GM21515 (cell line): ENCODE measurements around the gene MMRN1.
A peak's percentile ranks its signal among the peaks of the same experiment; 100 is the strongest.

Experiments used
- ATAC-seq: cut with Tn5 transposase; IDR thresholded peaks from one replicate; pipeline ENCODE4 v1.9.1; 2021; ENCODE audit not compliant: unreplicated experiment

MMRN1 gene, protein sequence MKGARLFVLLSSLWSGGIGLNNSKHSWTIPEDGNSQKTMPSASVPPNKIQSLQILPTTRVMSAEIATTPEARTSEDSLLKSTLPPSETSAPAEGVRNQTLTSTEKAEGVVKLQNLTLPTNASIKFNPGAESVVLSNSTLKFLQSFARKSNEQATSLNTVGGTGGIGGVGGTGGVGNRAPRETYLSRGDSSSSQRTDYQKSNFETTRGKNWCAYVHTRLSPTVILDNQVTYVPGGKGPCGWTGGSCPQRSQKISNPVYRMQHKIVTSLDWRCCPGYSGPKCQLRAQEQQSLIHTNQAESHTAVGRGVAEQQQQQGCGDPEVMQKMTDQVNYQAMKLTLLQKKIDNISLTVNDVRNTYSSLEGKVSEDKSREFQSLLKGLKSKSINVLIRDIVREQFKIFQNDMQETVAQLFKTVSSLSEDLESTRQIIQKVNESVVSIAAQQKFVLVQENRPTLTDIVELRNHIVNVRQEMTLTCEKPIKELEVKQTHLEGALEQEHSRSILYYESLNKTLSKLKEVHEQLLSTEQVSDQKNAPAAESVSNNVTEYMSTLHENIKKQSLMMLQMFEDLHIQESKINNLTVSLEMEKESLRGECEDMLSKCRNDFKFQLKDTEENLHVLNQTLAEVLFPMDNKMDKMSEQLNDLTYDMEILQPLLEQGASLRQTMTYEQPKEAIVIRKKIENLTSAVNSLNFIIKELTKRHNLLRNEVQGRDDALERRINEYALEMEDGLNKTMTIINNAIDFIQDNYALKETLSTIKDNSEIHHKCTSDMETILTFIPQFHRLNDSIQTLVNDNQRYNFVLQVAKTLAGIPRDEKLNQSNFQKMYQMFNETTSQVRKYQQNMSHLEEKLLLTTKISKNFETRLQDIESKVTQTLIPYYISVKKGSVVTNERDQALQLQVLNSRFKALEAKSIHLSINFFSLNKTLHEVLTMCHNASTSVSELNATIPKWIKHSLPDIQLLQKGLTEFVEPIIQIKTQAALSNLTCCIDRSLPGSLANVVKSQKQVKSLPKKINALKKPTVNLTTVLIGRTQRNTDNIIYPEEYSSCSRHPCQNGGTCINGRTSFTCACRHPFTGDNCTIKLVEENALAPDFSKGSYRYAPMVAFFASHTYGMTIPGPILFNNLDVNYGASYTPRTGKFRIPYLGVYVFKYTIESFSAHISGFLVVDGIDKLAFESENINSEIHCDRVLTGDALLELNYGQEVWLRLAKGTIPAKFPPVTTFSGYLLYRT

DNA sequence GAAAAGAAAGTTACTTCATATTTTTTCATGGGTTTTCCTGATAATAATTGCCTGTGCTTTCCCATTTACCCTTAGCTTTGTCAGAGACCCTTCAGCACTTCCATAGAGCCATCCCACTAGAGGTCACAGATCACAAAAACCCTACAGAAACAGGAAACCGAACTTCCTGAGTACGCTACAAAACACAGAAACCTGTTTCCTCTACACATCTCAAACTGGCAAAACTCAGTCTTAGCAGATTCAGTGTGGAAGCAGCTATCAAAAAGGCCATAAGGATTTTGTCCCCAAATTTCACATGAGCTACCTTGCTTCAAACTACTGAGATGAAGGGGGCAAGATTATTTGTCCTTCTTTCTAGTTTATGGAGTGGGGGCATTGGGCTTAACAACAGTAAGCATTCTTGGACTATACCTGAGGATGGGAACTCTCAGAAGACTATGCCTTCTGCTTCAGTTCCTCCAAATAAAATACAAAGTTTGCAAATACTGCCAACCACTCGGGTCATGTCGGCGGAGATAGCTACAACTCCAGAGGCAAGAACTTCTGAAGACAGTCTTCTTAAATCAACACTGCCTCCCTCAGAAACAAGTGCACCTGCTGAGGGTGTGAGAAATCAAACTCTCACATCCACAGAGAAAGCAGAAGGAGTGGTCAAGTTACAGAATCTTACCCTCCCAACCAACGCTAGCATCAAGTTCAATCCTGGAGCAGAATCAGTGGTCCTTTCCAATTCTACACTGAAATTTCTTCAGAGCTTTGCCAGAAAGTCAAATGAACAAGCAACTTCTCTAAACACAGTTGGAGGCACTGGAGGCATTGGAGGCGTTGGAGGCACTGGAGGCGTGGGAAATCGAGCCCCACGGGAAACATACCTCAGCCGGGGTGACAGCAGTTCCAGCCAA is at the start of gene MMRN1:
TSS of gene MMRN1 (plus strand) at position 206 of the 902 bp plus-strand sequence. CDS start at position 324, 118 bp downstream.
- peak; percentile 88 for ATAC-seq

DNA sequence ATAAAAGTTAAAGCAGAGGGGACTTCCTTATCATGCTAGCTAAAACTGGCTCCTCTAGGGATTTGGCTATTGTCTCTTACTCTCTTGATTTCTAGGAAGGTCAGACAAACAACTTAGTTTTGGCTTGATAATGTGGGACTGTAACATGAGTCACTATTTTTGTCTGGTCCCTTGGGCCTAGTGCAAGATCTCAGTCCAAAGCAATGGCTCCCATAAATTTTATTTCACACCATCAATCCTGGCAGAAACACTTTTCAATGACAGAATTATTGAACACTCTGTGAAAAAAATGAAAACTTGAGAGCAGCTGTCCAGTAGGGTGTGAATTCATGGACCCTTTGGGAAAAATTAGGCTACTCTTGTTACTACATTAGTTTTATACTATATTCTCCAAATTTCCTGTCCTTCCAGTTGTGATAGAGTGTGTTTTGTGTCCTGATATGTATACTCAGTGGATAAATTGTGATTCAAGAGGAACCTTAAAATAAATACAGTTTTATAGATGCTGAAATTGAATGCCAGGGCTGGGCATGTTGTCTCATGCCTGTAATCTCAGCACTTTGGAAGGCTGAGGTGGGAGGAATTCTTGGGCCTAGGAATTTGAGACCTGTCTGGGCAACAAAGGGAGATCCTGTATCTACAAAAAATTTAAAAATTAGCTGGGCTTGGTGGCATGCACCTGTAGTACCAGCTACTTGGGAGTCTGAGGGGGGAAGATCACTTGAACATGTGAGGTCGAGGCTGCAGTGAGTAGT is 46.9 kb upstream of the MMRN1 start:
- no peak for ATAC-seq

DNA sequence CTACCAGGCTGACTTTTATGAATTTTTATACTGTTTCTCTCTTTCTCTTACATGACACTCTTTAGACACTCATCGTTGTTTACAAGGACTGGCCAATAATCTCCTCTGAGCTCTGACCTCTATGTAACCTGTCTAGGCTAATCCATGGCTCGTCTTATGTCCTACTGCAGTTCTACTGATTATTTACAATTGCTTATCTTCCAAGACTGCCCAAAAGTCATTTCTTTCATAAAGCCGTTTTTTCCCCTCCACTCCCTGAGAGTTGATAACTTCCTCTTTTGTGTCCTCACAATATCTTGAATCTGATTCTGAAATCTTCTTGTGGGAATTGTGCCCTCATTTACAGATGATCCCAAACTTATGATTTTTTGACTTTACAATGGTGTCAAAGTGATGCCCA is 39.4 kb upstream of the MMRN1 start:
- no peak for ATAC-seq

DNA sequence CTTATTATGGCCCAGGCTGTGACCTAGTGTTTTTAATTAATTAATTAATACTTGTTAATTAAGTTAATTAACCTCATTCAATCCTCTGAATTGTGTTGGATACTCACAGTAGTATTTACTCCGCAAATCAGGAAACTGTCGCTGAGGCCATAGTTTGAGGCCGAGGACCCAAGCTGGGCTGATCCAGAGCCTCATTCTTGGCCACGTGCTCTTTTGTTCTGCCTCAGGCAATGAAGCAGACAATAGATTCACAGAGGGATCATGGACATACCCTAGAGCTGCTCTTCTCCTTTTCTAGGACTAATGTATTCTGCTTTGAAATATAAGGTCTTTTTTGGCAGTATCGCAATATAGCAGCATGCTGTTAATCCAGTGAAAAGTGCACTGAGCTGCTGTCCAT is 33.7 kb upstream of the MMRN1 start:
- no peak for ATAC-seq

DNA sequence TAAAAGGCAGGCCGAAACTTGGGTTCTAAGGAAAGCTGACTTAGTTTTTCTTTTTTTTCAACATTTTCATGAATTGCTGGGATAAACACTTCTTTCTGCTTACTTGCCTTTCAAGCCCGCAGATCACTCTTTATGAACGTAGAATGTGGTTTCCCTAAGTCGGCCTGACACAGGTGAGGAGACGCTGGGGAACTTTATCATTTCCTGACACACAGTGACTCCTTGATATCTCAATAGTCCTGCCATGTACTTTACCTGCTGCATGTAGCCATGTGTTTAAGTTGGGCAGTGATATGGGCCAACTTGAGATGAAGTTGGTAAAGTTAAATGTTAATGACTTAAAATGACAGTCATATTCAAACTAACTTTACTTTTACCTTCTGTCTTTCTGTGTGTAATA is 31.1 kb upstream of the MMRN1 start:
- ATAC-seq, result no peak

DNA sequence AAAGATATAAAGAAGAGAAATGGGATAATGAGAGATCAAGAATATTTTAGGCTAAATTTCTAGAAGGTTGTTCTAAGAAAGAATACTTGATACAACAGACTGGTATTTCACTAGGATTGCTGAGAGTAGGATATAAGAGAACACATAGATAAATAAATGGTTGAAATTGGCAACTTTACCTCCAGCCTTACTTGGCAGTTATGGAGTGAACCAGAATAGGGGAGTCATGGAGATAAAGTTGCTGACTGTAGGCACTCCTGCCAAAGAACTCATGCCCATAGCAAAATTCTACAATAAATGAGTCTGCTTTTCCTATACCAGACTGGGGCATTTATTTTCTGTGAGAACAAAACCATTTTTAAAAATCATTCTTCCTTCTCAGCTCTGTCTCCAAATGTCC is 26.4 kb upstream of the MMRN1 start:
- no peak for ATAC-seq

DNA sequence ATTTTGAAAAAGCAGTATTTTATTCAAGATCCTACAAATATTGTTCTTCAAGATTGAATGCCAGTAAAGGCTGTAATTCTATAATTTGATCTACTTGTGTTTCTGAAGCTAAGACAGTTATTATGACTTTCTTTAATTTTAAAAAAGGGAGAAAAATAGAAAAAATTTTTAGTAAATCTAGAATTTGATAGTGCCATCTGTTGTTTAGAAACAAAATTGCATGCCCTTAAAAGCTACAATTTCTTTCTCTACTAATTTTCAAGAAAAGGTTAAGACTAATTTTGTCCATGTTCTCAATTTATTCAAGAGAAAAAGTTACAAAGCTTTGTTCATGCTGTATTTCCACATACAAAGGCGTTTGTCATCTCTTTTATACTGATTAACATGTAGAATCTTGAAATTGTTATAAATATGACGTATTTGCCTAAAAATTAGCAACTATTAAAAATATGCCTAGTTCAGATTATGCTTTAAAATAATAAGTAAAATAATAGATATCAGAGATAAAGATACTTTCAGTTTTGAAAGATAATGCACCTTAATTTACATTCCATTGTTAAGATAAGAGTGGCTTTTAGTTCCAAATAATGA is 25.6 kb upstream of the MMRN1 start:
- no peak for ATAC-seq

DNA sequence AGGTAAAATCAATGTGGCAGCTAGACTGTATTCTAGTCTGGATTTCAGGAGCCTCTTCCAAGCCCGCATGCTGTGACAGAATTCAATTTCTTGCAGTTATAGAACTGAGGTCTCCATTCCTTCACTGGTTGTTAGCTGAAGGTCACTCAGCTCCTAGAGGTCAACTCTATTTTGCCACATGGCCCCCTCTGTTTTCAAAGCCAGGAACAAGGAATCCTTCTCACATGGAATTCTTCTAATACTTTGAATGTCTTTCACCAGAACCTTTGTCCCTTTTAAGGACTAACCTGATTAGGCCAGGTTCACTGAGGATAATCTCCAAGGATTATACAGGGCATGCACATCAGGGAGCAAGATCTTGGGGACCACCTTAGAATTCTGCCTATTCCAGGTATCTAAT is 23.4 kb upstream of the MMRN1 start:
- ATAC-seq, result no peak

DNA sequence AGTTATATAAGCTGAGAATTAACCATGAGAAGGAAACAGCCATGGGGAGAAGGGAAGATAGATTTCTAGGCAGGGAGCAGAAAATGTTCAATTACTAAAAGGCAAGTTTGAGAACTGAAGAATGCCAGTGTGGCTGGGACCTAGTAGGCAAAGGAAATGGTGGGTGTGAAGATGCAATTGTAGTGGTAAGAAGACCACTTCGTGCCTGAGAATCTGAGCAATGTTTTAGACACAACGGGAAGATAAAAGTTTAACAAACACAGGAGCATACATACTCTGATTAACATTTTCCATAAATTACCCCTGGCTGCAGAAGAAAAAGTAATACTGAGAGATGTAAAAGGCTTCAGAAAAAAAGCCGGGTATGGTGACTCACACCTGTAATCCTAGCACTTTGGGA is 18.1 kb upstream of the MMRN1 start:
- ATAC-seq, result no peak

DNA sequence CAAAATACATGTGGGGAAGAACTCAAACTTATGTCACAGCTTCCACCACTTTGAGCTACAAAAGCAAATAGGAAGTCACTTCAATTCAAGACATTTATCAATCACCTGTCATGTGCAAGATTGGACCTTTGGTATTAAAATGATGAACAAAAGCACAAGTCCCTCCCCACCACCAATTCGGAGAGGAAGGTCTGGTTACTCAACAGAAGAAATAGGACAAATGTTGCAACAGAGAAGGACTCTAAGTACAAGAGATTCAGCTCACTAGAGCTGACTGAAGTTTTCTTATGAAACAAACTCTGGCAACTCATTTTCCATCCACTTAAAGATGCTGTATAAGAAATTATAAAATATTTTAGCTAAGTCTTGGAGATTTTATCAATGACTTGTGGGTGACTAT is 16.0 kb upstream of the MMRN1 start:
- no peak for ATAC-seq

DNA sequence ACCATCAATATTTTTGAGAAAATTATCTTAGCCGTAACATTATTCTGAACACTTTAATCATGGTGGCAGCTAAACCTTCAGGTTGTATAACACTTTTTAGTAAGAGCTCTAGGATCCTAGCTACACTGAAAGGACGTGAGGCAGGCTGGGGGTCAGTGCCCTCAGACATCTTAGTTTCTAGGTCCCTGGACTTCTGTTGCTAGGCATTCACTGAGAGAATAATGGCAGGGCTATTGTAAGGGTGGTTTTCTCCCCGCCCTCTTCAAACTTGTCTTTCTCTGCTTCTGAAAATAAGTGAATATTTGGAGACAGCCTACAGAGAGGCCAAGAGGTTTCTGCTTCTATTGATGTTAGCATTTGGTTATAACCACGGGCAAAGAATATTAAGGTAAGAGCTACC is 15.4 kb upstream of the MMRN1 start:
- ATAC-seq, result no peak

DNA sequence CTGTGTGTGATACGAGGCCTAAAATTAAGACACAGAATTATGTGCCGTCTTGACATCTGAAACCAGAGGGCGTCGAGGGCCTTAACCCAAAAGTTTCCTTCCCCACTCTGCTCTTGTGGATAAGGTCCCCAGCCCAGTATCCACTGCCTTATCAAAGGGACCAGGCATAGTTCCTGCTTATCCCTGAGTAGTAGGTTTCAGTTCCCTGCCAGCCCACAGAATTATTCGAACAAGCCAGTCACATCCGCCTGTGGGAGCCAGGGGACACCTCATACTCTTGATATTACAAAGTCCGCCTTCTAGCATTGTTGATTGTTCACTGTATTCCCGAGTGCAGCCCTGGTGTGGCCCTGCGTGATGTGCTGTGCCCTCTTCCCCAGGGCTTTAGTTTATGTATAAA is 5.4 kb upstream of the MMRN1 start:
- ATAC-seq, result no peak

DNA sequence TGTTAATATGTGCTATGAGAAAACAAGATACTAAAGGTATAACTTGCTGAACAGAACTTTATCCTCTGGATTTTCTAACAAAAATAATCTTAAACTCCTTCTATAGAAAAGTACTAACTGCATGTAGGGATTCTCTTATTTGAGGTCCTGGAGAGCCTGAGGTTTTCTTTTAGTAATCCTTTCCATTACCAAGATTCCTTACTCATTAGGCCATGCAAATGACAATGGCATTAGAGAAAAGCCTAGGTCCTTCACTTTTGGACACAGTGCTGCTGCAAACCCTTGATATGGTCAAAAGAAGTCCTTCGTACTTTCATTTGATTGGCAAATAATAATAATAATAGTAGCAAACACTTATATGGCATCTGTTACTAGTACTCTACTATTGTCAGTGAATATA is 3.2 kb downstream of the MMRN1 start:
- ATAC-seq, result no peak

DNA sequence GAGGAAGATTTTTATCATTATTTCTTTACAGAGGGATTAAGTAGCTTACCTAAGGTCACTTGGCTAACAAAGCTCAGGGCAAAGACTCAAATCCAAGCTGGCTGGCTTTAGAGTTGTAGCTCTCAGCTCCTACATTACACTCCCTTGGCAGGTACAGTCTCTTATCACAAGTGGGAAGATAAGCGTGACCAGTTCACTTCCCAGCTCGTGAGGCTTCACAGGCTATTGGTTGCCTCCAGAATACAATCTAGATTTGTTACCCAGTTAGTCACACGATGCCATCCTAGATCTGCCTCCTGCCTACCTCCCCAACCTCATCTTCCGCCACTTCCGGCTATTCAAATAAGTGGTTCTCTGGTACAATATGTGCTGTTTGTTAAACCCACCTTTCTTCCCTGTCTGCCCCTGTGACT is 3.7 kb downstream of the MMRN1 start:
- ATAC-seq, result peak; percentile 42

DNA sequence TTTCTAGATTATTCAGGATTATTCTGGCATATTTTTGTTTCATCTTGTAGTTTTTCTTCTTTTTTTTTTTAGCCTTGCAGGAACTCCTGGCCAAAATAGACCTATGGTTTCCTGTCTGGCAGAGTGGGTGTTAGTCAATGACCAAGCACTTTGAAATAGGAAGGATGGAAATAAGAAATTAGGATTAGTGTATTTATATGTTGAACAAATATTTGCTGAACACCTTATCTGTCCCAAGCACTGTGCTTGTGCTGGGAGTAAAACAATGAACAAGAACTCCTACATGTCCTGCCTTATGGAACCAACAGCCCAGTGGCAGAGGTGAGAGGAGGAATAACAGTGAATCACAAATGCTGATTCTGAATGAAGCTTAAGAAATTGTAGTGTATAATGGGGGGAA is 4.5 kb downstream of the MMRN1 start:
- no peak for ATAC-seq

DNA sequence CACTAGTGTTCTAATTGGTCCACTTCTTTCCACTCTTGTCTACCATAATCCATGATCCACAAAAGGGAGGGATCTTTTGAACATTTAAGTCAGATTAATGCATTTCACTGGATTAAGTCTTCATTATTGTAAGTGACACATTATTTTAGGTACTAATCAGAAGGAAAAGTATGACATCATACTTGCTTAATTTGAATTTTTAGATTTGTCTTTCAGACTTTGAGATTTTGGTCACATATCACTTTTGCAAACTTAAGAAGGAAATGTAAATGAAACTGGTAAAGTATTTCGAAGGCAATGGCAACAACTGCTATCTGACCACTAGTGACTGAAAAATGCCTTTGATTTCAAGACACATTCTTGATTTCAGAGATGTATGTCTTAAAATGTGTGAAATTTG is 5.2 kb downstream of the MMRN1 start:
- ATAC-seq, result no peak

DNA sequence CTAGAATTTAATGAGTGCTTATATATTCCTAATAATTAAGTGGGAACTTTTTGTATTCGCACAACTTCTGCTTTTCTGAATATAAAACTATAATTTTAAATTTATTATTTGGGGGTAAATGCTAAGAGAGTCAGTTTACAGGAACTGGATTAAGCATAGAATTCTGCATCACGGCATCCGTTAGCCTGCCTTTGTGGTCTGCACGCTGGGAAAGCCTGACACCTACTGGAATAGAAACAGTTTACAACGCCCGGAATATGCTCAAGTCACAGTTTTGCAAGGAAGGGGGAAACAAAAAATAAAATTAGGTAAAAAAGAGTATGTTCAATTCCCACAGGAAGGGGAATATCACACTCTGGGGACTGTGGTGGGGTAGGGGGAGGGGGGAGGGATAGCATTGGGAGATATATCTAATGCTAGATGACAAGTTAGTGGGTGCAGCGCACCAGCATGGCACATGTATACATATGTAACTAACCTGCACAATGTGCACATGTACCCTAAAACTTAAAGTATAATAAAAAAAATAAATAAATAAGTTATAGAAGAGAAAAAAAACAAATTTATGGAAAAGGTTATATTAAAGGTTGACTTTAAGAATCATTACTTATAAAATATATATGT is 7.3 kb downstream of the MMRN1 start:
- ATAC-seq, result peak; percentile 85

DNA sequence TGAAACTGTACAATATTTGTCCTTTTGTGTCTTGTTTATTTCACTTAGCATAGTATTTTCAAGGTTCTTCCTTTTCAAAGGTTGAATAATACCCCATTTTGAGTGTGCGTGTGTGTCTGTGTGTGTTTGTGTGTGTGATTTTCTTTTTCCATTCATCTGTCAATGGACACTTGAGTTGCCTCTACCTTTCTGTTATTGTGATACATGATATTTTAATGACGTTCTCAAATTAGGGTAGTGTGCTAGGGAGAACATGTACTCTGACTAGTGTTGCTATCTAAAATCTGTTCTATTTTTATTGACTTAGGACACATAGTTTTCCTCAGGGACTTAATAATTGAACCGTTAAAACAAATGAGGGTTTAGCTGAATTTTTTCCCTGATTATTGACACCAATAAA is 9.9 kb downstream of the MMRN1 start:
- ATAC-seq, result no peak

DNA sequence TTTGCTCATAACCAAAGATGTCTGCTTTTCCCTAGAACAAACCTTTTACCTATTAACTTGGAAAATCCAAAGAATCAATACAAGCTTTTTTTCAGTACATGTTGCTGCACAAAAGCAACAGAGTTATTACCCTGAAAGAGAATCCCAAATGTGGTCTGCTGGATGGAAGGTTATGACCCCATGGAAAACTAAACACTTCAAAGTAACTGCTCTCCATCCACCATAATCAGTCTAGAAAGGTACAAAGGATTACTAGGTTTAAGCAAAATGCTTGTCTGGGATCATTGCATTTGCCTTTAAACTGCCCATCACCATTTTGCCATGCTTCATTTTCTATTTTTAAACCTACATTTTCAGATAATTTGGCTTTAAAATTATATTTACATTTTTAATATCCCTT is 11.7 kb downstream of the MMRN1 start:
- ATAC-seq, result no peak
